Activated CD8-positive, alpha-beta memory T cell treated with anti-CD3 and anti-CD28 coated beads, Interleukin-2, amount 50 U/mL, for 48 hours (primary cell): ENCODE results near the gene UNC93B1.

Experiments used
- DNase-seq: peaks from one replicate; pipeline ENCODE4 v3.0.0-alpha.2; 2020

Gene UNC93B1

DNA sequence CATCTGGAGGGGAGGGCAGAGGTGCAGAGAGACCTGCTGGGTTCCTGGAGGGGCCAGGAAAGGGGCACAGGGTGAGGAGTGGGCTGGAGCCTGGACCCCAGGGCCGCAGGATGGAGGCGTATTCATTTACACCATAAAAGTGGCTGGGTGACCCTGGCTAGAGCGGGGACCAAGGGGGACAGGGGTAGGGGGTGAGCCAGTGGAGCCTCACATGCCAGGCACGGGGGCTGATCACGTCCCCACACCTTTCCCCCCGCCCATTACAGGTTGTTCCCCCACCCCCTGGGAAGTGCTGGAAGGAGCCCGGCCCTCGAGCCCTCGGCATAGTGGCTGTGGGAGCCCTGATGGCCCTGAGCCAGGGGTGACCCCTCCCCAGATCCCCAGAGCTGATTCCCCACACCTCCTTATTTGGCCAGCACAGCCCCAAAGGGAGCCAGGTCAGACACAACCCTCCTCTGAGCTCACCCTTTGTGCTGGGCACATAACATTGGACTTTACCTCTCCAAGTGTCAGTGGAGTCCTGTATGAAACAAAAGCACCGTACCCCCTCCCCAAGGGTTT, 35.7 kb upstream of the UNC93B1 start:
- DNase-seq = no peak

DNA sequence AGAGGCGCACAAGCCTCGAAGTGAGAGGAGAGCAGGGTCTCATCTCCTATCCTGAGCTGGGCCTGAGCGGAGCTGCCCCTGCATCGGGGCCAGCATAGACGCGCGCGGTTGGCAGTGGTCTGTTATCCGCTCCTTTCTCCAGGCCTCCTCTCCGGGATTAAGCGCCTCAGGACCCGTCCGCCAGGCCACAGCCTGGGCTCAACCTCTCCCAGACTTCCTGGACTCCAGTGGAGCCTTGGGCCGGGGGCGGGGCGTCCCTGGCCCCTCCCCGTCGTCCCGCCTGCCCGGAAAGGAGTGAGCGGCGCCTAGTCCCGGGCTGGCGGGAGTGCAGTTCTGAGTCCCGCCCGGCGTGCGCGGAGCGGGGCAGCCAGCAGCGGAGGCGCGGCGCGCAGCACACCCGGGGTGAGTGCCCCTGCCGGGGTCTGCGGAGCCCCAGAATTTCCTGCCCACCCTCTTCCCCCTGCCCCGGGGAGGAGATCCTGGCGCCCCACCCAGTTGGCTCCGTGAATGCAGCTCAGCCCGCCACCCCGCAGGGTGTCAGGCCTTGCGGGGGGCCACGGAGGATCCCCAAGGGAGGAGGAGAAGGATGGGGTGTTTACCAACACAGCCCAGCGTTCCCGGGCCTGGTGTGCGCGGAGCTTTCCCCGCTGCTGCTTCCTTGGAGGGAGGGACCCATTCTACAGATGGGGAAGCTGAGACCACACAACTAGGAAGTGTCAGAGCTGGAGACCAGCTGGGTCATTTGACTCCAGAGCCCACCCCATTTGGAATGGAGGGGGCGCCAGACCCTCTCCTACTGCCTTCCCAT, 35.0 kb upstream of the UNC93B1 start, which contains the start of gene TCIRG1:
TCIRG1 (plus strand) TSS at position 308 of the 808 bp plus-strand sequence. CDS start 2,247 bp downstream, outside the sequence.
- peak; percentile 84 for DNase-seq

DNA sequence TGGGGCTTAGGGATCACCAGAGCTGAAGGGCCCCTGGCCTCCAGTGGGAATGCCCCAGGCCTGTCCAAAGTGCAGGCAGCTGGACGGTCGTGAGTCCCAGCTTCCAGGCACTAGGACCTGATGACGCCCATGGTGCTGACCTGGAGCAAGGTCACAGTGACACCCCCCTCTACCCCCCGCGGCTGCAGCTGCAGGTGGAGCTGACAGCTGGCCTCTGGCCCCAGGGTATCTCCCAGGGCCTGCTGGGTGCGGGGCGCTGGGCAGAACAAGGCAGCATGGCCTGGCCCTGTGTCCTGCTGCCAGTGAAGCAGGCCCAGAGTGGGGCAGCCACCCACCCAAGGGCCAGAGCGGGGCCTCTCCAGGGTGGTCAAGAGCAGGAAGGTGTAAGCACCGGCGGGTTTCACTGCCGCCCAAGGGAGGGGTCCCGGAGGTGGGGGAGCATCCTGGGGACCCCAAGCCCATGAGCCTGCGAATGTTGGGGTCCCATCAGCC, 34.4 kb upstream of the UNC93B1 start:
- DNase-seq = no peak

DNA sequence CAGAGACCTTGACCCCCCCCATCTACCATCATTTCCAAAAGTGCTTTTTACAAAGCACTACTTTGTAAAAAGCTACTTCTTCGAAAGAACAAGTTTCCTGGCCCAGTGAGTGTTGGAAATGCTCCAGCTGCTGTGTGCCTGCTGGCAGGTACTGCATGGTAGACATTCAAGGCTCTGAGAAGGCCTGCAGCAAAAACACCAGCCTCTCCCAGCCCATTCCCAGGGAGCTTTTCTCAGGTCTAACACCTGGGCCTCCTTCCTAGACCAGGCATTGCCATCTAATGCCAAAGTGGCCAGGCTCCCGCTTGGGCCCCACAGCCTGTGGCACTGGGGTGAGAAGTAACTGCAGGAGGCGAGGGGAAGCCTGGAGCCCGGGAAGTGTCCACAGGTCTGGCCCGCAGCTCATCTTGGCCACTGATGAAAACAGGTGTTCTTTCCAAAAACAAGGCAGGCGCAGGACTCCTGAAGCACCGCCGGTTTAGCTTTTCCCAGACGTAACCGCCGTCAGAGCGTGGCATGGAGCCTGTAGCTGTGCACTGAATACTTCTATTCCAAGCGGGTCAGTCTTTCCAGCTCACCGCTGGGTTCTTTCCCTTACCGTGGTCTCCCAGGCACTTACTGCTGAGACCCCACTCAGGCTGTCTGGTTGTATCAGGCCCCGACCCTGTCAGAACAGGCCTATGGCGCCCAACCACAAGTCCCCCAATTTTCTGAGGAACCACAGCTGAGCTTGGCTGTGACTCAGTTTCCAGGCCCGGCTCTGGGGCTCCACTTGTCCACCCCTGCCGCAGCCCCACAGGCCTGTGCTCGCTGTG, 33.7 kb upstream of the UNC93B1 start:
- no peak for DNase-seq

DNA sequence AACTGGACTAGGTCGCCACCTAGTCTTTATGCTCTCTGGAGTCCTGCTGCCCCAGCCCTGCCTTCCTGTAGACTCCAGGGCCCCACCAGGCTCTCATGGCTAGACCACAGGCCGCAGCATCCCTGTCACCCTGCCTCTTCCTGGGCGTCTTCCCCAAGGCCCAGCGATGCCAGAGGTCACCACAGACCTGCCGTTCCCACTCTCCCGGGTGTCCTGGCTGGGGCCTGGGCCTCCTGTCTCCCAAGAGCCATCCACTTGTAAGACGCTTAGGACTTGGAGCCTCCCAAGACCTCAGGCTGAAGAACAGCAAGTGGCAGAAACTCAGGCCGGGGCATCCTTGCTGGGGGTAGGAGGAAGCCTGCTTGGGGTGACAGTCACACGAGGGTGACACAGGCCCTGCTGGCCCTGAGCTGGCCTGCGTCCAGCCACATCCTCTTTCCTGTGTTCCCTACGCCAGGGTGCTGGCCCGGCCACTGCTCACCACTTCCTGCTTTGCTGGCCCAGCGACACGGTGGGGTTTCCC, 32.9 kb upstream of the UNC93B1 start:
- DNase-seq = no peak

DNA sequence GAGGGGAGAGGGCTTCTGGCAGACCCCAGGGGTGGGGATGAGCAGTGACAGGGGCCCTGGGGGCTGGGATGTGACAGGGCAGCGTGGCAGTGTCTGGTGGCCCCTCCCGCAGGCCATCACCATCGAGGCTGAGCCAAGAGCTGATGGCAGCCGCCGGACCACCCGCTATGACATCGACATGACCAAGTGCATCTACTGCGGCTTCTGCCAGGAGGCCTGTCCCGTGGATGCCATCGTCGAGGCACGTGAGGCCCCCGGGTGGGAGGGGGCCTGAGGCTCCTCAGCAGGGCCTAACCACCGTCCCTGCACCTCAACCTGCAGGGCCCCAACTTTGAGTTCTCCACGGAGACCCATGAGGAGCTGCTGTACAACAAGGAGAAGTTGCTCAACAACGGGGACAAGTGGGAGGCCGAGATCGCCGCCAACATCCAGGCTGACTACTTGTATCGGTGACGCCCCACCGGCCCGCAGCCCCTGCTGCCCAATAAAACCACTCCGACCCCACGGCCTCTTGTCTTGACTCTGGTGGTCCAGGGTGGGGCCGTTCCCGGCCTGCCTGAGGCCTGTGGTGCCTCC, 32.3 kb upstream of the UNC93B1 start:
- DNase-seq = no peak

DNA sequence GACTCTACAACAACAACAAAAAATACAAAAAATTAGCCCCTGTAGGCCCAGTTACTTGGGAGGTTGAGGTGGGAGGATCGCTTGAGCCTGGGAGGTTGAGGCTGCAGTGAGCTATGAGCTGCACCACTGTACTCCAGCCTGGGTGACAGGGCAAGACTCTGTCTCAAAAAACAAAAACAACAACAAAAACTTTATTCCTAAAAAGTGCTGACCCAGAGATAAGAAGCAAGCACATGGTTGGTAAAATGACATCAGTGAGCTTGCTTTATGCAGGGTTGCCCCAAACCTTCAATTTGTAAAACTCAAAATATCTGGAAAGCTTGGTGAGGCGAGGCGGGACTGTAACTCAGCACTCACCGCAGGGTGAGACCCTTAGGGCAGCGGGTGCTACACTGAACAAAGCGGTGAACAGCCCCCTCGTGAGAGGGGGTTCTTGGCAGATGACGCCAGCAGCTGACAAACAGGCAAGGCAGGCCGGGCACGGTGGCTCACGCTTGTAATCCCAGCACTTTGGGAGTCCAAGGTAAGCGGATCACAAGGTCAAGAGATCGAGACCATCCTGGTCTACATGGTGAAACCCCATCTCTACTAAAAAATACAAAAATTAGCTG, 31.5 kb upstream of the UNC93B1 start:
- DNase-seq = no peak

DNA sequence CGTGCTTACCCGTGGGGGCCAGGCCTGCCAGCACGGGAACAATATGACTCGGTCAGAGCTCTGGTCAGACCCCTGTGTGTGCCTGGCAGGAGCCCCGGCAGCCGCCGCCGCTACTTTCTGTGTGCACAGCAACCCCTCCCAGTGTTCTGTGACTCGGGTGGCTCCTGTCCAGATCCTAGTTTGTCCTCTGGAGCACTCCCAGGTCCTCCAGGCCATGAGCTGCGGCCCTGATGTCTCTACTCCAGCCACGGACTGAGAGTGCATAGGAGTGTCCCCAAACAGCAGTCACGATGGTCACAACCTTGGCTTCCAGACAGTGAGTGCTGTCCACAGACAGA, 29.8 kb upstream of the UNC93B1 start:
- DNase-seq = no peak

DNA sequence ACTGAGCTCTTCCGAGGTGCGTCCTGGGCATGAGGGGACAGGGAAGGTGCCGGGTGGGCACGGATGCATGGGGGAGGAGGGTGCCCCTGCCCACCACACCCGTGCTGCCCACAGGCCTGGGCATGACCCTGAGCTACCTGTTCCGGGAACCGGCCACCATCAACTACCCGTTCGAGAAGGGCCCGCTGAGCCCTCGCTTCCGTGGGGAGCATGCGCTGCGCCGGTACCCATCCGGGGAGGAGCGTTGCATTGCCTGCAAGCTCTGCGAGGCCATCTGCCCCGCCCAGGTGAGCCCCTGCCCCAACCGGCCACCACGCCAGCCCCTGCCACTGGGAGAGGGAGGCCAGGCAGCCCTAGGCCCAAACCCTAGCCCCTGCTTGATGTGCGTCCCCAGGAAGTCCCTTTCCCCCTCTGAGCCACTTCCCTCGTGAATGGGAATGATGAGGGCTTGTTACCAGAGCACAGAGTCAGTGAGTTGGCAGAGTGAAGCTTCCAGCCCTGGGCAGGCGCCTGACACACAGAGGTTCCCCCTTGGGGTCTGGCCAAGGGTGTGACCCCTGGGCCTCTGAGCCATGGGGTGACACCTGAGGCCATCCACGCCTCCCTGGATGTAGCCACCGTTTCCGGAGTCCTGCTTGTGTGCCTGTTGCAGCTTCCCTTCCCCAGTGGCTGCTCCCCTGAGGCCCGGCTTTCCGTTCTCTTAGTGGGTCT, 29.3 kb upstream of the UNC93B1 start:
- no peak for DNase-seq

DNA sequence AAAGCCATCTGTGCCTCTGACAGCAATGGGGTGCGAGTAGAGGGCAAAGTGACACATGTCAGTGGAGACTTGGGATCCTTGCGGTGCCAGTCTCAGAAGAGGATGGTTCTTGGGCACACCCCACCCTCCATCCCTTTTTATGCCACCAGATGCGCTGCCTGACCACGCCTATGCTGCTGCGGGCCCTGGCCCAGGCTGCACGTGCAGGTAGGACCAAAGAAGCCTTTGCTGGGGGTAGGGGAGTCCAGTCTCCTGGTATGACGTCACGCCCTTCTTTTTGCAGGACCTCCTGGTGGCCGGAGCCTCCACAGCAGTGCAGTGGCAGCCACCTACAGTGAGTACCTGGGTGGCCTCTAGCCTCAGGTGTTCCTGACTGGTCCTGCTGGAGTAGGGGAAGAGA, 28.1 kb upstream of the UNC93B1 start:
- no peak for DNase-seq

DNA sequence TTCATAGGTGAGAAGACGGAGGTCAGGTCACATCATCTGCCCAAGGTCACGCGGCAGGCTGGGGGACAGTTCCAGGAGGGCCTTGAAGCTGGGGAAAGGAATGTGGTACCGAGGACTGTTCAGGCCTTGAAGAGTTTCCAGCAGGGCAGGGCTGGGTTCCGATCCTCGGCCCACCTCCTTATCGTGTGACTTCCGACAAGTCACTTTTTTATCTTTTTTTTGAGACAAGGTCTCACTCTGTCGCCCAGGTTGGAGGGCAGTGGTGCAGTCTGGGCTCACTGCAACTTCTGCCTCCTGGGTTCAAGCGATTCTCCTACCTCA, 27.2 kb upstream of the UNC93B1 start:
- no peak for DNase-seq

DNA sequence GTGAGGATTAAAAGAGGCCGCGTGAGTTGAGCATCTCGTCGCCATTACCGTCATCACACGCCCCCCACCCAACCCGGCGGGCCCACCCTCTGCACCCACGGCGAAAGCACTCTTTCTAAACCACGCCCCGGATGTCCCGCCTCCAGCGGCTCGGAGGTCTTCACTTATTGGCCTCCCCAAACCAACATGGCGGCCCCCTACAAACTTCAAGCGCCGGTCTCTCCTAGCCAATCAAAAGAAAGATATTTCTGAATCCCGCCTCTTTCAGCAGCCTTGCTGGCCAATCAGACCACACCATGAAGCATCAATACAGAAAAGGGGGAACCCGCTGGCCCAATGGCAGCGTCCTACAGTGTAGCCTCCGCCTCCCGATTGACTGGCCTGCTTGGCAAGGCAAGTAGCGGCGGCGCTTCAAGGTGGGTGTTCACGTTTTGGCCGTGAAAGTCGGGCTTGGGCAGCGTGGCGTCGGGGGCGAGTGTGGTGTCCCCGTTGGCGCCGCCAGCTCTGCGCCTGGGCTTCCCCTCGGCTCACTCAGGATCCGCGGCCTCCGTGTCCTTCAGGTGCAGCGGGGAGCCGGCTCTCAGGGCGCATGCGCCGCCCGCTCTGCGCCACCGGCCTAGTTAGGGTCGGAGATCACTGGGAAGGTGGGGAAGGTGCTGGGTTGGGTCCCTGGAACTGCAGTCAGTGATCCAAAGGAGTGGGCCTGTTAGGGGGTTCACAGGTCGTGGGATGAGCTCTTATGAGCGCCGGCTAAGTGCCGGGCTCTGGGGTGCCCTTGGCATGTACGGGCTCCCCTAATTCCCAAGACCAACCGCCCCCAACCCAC, 26.6 kb upstream of the UNC93B1 start, which contains the start of gene NDUFS8:
NDUFS8 (plus strand) TSS at position 364 of the 826 bp plus-strand sequence. CDS start 1,471 bp downstream, outside the sequence.
- DNase-seq = peak; percentile 95

DNA sequence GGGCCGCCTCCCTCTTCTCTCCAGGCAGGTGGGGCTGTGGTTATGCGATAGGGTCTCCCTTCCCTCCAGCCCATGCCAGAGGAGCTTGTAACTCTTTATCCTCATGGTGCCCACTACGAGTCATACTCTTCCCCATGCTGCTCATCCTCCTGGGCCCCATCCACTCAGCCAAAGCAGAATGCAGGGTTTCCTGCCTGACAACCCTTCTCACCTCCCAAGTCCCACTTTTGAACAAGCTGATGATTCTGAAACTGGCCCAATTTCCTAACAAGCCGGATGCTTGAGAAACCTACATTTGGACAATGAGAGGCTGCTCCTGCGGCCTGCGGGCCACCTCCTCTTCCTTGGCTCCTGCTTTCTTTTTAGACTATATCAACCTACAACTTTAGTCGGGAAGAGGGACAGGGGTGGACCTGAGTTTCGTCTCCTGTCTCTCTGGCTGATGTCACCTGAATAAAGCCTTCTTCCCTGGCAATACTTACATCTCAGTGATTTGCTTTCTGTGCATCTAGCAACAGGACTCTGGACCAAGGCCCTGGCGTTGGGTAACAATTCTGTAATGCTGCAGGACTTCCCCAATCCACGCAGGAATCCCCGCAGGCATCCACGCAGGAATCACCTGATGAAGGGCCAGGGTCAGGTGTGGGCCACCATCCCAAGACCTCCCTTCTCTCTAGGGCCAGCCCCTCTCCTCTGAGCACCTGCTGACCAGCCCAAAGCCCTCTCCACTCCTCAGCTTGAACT, 25.1 kb upstream of the UNC93B1 start:
- no peak for DNase-seq

DNA sequence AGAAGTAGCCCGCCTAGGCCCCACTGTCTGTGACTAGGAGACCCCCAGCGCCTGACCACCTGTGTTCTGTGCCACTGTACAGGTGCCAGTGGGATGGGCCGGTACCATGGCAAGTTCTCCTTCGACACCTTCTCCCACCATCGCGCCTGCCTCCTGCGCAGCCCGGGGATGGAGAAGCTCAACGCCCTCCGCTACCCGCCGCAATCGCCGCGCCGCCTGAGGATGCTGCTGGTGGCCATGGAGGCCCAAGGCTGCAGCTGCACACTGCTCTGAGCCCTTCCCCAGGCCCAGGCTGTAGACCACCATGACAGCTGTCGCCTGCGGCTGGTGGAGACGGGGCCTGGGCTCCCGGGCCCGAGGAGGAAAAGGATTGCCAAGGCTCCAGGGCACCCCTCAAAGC, 23.8 kb upstream of the UNC93B1 start:
- DNase-seq = no peak

DNA sequence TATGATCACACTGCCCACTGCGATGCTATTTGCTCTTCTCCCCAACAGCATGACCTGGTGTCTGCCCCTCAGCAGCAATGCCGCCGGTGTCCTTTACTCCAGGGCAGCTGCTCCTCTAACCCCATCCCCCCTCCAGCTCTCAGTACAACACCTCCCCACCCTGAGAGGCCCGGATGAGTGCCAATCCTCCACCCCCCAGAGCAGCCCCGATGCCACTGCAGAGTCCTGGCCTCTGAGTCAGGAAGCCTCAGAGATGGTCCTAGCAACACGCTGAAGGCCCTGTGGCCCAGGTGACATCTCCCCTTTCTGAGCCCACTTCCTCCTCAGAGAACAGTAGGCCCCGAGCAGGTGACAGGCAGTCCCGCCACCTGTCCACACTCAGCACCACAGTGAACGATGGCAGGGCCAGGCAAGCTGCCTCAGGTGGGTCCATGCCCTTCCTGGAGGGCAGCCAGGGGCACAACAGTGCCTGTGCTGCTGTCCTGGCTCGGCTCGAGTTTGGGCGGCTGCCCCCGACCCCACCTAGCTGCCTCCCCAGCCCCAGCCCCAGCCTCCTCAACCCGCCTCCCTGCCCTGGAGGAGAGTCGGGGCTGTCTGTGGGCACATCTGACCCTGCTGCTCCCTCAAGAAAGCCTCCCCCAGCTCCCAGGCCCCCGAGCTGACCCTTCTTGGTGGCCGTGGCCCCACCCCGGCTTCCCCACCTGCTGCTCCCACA, 22.7 kb upstream of the UNC93B1 start:
- DNase-seq = no peak

DNA sequence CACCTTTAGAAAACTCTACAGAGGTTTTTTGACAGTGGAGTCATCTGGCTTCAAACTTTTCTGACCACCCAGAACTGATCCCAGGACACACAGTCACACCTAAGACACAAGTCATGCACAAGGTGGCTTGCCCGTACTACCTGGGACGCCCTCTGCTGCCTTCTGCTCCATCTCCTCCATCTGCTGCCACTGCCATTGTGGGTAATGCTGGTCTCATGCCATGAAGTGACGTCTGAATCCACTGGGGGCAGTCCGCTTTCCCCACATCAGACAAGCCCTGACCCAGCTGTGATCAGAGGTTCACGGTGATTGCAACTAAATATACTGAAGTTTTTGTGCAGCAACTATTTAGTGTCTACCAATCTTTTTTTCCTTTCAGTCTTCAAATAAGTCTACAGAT, 21.1 kb upstream of the UNC93B1 start:
- no peak for DNase-seq

DNA sequence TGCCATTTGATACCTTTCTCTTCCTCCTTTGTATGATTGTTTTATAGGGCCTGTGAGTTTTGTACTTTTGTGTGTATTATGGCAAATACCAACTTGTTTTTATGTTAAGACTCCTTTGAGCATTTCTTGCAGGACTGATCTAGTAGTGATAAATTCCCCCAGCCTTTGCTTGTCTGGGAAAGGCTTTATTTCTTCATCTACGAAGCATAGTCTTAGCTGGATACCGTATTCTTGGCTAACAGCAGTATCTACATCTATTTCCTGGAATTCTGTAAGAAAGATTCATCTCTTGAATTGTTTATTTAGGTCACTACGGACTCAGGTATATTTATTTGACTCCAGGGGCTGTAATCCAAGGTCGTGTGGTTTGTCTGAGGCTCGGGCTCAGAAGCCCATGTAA, 20.6 kb upstream of the UNC93B1 start:
- DNase-seq = no peak

DNA sequence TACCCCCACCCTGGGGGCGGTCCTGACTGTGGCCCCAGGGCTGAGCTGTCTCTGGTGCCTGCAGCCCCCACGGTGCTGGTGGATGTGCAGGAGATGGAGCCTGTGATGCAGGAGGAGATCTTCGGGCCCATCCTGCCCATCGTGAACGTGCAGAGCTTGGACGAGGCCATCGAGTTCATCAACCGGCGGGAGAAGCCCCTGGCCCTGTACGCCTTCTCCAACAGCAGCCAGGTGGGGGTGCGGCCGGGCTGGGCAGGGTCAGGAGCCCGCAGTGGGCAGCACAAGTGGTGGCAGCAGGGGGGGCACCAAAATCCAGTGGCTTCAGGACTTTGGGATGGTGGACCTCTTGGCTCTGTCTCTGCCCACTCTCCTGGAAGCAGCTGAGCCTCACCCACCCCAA, 18.6 kb upstream of the UNC93B1 start:
- DNase-seq = no peak

DNA sequence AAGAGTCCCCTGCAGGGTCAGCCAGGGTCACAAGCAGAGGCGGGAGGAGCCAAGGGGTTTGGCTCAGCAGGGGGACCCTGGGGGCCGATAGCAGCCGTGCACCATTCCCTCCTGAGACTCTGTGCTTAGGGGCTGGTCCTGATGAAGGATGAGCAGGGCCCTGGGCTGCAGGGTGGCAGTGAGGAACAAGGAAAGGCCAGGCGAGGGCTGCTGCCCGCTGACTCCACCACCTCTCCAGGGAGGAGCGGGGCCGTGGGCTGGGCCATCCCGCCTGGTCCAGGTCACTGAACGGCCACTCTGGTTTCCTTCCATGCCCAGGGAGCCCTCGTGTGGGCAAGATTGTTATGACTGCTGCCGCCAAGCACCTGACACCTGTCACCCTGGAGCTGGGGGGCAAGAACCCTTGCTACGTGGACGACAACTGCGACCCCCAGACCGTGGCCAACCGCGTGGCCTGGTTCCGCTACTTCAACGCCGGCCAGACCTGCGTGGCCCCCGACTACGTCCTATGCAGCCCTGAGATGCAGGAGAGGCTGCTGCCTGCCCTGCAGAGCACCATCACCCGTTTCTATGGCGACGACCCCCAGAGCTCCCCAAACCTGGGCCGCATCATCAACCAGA, 17.4 kb upstream of the UNC93B1 start:
- DNase-seq = no peak
